GM12801 (cell line): ENCODE data around the gene NCOA1.

Experiments
- TF ChIP-seq, protein P1 (sequence below): IDR thresholded peaks from one replicate; pipeline ENCODE4 v1.5.1; 2011; ENCODE audit warnings: control low read depth; ENCODE audit not compliant: insufficient read length; ENCODE audit errors: extremely low read depth

The NCOA1 gene

DNA sequence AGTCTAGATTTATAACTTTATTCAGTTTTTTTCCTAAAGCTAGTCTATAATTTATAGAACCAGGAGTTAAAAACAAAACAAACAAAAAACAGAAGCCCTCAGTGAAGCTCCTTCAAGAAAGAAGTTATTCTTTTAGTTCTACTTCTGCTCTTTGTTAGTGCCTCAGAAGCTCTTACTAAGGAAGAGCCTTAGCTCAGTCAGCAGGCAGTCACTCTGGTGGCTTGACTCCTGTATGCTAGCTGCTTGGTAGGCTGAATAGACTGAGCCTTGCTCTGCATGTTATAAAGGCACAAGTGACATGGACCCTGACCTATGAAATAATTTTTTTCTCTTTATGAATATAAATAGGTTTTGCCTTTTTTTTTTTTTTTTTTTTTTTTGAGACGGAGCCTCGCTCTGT, 24.8 kb downstream of the NCOA1 start:
- TF ChIP-seq, protein P1, sequence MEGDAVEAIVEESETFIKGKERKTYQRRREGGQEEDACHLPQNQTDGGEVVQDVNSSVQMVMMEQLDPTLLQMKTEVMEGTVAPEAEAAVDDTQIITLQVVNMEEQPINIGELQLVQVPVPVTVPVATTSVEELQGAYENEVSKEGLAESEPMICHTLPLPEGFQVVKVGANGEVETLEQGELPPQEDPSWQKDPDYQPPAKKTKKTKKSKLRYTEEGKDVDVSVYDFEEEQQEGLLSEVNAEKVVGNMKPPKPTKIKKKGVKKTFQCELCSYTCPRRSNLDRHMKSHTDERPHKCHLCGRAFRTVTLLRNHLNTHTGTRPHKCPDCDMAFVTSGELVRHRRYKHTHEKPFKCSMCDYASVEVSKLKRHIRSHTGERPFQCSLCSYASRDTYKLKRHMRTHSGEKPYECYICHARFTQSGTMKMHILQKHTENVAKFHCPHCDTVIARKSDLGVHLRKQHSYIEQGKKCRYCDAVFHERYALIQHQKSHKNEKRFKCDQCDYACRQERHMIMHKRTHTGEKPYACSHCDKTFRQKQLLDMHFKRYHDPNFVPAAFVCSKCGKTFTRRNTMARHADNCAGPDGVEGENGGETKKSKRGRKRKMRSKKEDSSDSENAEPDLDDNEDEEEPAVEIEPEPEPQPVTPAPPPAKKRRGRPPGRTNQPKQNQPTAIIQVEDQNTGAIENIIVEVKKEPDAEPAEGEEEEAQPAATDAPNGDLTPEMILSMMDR: no peak

DNA sequence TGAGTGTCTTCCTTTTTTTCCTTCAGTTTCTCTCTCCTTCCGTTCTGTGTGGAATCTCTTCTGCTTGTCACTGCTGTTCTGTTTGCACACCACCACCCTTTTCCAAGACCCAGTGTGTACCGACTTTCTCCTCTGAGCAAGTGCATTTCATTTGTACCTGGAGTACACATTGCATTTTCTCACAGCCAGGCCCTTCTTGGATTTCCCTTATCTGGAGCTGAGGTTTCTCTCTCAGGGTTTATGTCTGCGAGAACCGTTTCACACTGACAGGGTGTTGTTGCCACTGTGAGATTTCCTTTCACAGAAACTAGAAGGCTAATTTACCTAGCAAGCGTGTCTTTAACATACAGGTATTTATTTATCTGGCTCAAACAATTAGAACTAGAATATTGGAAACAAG, 26.2 kb downstream of the NCOA1 start:
- TF ChIP-seq, protein P1: no peak

DNA sequence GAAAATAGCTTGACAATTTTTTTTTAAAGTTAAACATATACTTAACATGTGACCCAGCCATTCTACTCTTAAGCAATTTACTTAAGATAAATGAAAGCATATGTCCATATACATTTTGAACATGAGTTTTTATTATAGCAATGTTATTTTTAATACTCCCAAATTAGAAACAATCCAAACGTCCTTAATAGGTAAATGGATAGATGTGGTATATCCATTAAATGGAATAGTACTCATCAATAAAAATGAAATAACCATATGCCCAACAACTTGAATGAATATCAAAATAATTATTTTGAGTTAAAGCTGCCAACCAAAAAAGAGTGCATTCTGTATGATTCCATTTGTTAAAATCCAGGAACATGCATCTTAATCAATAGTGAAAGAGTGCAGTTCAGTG, 29.1 kb downstream of the NCOA1 start:
- TF ChIP-seq, protein P1: no peak

DNA sequence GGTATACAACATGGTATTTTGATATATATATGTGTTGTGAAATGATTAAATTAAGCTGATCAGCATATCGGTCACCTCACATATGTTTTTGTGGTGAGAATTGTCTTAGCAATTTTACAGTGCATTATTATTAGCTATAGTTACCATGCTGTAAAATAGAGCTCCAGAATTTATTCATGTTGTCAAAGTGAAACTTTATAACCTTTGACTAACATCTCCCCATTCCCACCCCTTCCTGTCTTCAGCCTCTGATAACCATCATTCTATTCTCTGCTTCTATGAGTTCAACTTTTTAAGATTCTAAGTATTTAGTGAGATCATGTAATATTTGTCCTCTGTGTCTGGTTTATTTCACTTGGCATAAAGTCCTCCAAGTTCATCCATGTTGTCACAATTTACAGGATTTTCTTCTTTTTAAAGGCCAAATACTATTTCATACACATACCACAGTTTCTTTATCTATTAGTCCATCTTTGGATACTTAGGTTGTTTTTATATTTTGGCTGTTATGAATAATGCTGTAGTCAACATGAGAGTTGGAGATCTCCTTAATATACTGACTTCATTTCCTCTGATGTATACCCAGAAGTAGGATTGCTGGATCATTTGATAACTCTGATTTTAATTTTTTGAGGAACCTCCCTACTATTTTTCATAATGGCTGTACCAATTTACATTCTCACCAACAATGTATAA, 30.3 kb downstream of the NCOA1 start:
- TF ChIP-seq, protein P1: no peak

DNA sequence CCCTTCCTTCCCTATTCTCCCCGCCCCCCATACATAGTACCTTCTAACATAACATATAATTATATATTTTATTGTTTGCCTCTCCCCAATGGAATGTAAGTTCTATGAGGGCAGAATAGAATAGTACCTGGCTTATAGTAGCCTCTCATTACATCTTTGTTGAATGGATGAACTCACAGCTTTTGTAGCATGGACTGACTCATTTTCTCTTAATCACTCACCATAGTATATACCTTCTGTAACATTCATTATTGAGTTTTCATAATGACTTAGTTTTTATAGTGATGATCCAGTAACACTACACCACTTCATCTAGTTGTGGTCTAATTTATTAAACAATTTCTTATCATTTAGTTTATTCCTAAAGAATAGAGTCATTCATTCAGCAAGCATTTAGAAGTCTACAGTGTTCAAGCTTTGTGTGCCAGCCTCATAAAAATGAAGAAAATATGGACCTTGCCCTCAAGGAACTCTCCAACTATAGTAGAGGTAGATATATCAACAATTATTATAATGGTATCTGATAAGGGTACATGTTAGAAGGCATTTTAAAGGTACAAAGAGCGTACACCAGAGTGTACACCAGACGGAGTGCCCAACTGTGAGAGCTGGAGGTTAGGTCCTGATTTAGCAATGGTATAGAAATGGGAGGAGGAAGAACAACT, 31.1 kb downstream of the NCOA1 start:
- TF ChIP-seq, protein P1: no peak

DNA sequence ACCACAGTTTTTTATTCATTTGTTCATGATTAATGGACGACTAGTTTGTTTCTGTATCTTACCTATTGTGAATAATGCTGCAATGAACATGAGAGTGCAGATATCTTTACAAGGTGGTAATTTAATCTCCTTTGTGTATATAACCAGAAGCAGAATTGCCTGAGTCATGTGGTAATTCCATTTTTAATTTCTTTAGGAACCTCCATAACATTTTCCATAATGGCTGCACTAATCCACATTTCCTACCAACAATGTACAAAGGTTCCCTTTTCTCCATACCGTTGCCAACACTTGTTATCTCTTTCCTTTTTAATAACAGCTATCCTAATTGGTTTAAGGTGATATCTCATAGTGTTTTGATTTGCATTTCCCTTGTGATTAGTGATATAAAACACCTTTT, 36.5 kb downstream of the NCOA1 start:
- TF ChIP-seq, protein P1: no peak

DNA sequence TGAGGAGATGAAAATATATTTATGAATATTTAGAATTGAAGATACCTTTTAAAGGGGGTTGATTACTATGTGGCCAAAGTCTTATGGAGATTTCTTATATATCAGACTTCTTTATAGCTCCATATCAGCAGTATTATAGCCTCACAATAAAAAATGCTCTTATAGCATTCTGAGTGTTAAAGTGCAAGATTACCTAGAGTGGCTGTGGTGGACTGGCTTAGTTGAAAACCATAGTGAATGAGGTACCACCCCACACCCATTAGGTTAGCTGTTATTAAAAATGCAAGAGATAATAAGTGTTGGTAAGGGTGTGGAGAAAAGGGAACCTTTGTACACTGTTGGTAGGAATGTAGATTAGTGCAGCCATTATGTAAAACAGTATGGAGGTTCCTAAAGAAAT, 39.7 kb downstream of the NCOA1 start:
- TF ChIP-seq, protein P1: no peak
